ENCODE data around the gene FLII. TPM values are rescaled to one million over a fixed set of nuclear protein-coding genes. Genes with fewer than 3 reads are reported as not detected.

Gene FLII
- total RNA-seq, 1 donor from 2014 or later = 355 TPM

DNA sequence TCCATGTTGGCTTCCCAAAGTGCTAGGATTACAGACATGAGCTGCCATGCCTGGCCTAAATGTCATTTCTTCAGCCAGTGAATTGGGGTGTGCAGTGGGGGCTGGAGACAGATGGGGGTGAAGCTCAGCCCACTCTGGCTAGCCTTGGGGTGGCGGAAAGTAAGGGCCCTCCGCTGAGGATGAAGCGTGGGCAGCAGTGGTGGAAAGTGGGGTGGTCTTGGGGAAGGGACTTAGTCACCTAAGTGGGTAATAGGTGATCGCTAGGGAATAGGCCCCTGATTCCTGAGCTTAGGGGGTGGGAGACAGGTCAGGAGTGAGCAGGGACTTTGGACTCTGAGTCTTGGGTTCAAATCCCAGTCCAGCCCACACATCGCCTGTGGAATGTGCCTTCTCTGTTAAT is 30.9 kb downstream of the FLII start:
- peaks cover 21% of the 10 kb centered on the region for H3K4me1 Mint-ChIP-seq (ENCODE audit: unreplicated experiment)
- H3K4me3 Mint-ChIP-seq (ENCODE audit: unreplicated experiment) = peak overlapping the region; percentile 44
- TF ChIP-seq CTCF (IDR thresholded peaks at IDR 0.05; ENCODE audit: unreplicated experiment) = no peak
- no peak for DNase-seq (ENCODE audit: low spot score)
- H3K9me3 Mint-ChIP-seq (ENCODE audit: unreplicated experiment) = no peaks in the 10 kb centered on the region
- peaks cover 25% of the 10 kb centered on the region for H3K27me3 Mint-ChIP-seq (ENCODE audit: unreplicated experiment)
- peaks cover 12% of the 10 kb centered on the region for H3K36me3 Mint-ChIP-seq (ENCODE audit: low read depth, unreplicated experiment)
- H3K27ac Mint-ChIP-seq (ENCODE audit: unreplicated experiment) = peak overlapping the region; percentile 46

DNA sequence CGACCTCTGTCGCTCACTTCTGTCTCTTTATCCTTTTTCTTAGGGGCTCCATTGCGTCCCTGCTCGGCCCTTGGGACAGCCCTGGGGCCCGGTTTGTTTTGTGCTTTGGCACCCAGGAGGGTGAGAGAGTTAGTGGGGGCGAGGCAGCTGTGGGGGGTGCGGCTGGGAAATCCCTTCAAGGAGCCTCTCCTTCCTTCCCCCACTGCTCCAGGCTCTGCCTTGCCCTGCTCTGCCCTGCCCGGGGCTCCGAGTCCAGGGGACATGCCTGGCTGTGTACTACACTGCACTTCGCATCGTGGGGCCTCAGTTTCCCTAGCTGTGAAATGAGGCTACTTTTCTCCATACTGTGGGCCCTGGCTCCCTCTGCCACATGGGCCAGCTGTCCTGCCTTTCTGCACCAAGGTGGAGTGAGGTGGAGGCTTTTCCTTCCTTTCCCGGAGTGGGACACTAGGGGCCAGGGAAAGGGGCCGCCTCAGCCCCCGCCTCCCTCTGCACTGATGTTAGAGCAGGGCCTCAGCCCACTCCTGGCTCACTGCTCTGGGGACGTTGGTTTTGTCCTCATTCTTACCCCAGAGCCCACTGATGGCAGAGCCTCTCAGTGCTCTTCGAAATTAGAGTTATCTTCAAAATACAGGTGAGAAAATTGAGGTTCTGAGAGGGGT is 32.1 kb downstream of the FLII start:
- Mint-ChIP-seq H3K27ac (ENCODE audit: unreplicated experiment) (peak overlapping the region; percentile 77), H3K27me3 (ENCODE audit: unreplicated experiment) (peaks cover 23% of the 10 kb centered on the region), H3K4me3 (ENCODE audit: unreplicated experiment) (peak overlapping the region; percentile 98), H3K9me3 (ENCODE audit: unreplicated experiment) (no peaks in the 10 kb centered on the region), H3K36me3 (ENCODE audit: low read depth, unreplicated experiment) (peaks cover 12% of the 10 kb centered on the region), H3K4me1 (ENCODE audit: unreplicated experiment) (peaks cover 21% of the 10 kb centered on the region)
- no peak for TF ChIP-seq CTCF (IDR thresholded peaks at IDR 0.05; ENCODE audit: unreplicated experiment)
- DNase-seq (ENCODE audit: low spot score) = no peak

DNA sequence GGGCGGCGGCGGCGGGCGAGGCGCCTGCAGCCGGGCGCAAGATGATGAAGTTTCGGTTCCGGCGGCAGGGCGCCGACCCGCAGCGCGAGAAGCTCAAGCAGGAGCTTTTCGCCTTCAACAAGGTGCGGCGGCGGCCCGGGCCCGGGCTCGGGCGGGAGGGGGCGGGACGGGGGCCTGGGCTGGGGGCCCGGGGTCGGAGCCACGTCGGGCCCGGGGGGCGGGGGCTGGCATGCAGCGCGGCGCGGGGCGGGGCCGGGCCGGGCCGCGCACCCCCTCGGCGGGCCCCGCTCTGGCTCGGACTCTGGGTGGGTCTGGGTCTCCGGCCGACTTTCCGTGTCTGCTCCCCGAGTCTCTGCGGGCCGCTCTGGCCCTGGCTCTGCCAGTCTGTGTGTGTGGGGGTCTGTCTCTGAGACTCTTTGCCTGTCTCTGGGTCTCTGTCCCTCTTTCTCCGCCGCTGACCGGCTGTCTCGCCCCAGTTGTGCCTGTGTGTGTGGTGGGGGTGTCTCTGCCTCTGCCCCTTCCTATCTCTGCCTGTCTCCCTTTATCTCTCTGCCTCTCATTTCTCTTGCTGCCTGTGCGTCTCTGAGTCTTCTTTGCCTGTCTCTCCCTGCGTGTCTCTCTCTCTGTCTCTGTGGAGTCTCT is 32.8 kb downstream of the FLII start:
- Mint-ChIP-seq H3K4me1 (ENCODE audit: unreplicated experiment) (peaks cover 21% of the 10 kb centered on the region), H3K4me3 (ENCODE audit: unreplicated experiment) (peak overlapping the region; percentile 98), H3K27ac (ENCODE audit: unreplicated experiment) (peak overlapping the region; percentile 77), H3K9me3 (ENCODE audit: unreplicated experiment) (no peaks in the 10 kb centered on the region), H3K27me3 (ENCODE audit: unreplicated experiment) (peaks cover 23% of the 10 kb centered on the region), H3K36me3 (ENCODE audit: low read depth, unreplicated experiment) (peaks cover 12% of the 10 kb centered on the region)
- no peak for TF ChIP-seq CTCF (IDR thresholded peaks at IDR 0.05; ENCODE audit: unreplicated experiment)
- no peak for DNase-seq (ENCODE audit: low spot score)

DNA sequence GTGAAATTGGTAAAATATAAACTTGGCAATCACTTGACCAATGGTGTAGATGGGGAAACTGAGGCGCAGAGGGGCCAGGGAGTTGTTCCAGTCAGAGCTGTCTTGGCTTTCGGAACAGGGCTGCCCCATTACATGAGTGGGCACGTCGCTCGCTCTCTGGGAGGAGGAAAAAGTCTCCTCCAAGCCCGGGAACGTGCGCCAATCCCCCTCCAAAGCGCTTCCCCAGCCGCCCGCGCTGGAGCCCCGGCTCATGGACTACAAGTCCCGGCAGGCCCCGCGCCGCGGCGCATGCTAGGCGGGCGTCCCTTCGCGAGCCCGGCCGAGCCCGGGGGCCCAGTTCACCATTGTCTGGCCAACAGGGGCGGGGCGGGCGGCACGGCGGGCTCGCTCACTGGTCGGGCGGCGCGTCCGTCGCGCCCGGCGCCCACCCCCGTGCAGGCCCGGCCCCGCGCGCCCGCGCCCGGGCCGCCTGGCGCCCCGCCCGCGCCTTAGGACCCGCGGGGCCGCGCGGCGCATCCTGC is 33.4 kb downstream of the FLII start, which contains the start of gene LLGL1:
LLGL1 (plus strand) TSS at position 515 of the 521 bp plus-strand sequence. CDS start 48 bp downstream, outside the sequence.
- no peak for TF ChIP-seq CTCF (IDR thresholded peaks at IDR 0.05; ENCODE audit: unreplicated experiment)
- H3K9me3 Mint-ChIP-seq (ENCODE audit: unreplicated experiment) = no peaks in the 10 kb centered on the region
- H3K36me3 Mint-ChIP-seq (ENCODE audit: low read depth, unreplicated experiment) = peaks cover 12% of the 10 kb centered on the region
- peaks cover 21% of the 10 kb centered on the region for H3K4me1 Mint-ChIP-seq (ENCODE audit: unreplicated experiment)
- peaks cover 23% of the 10 kb centered on the region for H3K27me3 Mint-ChIP-seq (ENCODE audit: unreplicated experiment)
- H3K27ac Mint-ChIP-seq (ENCODE audit: unreplicated experiment) = peak within 1 kb of the TSS; percentile 93
- peak within 1 kb of the TSS; percentile 98 for H3K4me3 Mint-ChIP-seq (ENCODE audit: unreplicated experiment)
- peak; percentile 99 for DNase-seq (ENCODE audit: low spot score)

All from endothelial cell (in vitro differentiated cells).